DND-41 (cell line): ENCODE results near the gene NCF2.

Source experiments
- EZH2 ChIP-seq: IDR thresholded peaks from 3 replicates; pipeline ENCODE4 v1.6.1; 2012; ENCODE audit warnings: borderline replicate concordance, low read depth, mild to moderate bottlenecking, moderate library complexity, low read length, inconsistent platforms; ENCODE audit not compliant: severe bottlenecking
- TF ChIP-seq, protein P1 (sequence below): IDR thresholded peaks from 2 replicates; pipeline ENCODE4 v1.5.1; 2012; ENCODE audit warnings: borderline replicate concordance, low read length, moderate library complexity, mild to moderate bottlenecking; ENCODE audit not compliant: poor library complexity, severe bottlenecking; ENCODE audit errors: extremely low read depth

DNA sequence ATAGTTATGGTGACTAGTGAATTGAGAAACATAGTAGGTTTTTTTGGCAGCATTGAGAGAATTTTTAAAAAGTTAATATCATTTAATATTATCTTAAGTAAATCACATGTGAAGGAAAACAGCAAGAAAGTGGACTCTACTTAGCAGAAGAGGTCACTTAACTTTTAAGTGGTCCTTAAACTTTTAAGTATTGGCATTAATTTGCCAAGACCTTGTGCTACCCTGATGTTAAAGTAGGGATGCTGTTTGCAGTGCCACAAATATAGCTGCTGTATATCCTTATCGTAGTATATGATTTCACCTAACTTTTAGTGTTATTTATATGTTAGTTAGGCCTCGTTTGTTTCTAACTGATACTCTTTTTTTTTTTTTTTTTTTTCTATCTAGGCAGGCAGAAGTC lies 77.8 kb downstream of the NCF2 start:
- TF ChIP-seq, protein P1, sequence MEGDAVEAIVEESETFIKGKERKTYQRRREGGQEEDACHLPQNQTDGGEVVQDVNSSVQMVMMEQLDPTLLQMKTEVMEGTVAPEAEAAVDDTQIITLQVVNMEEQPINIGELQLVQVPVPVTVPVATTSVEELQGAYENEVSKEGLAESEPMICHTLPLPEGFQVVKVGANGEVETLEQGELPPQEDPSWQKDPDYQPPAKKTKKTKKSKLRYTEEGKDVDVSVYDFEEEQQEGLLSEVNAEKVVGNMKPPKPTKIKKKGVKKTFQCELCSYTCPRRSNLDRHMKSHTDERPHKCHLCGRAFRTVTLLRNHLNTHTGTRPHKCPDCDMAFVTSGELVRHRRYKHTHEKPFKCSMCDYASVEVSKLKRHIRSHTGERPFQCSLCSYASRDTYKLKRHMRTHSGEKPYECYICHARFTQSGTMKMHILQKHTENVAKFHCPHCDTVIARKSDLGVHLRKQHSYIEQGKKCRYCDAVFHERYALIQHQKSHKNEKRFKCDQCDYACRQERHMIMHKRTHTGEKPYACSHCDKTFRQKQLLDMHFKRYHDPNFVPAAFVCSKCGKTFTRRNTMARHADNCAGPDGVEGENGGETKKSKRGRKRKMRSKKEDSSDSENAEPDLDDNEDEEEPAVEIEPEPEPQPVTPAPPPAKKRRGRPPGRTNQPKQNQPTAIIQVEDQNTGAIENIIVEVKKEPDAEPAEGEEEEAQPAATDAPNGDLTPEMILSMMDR = no peak
- no peak for TF ChIP-seq EZH2
